ENCODE data around the gene NGEF. TPM values are rescaled to one million over a fixed set of nuclear protein-coding genes. Genes with fewer than 3 reads are reported as not detected.

NGEF gene, protein sequence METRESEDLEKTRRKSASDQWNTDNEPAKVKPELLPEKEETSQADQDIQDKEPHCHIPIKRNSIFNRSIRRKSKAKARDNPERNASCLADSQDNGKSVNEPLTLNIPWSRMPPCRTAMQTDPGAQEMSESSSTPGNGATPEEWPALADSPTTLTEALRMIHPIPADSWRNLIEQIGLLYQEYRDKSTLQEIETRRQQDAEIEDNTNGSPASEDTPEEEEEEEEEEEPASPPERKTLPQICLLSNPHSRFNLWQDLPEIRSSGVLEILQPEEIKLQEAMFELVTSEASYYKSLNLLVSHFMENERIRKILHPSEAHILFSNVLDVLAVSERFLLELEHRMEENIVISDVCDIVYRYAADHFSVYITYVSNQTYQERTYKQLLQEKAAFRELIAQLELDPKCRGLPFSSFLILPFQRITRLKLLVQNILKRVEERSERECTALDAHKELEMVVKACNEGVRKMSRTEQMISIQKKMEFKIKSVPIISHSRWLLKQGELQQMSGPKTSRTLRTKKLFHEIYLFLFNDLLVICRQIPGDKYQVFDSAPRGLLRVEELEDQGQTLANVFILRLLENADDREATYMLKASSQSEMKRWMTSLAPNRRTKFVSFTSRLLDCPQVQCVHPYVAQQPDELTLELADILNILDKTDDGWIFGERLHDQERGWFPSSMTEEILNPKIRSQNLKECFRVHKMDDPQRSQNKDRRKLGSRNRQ
- not detected for total RNA-seq

DNA sequence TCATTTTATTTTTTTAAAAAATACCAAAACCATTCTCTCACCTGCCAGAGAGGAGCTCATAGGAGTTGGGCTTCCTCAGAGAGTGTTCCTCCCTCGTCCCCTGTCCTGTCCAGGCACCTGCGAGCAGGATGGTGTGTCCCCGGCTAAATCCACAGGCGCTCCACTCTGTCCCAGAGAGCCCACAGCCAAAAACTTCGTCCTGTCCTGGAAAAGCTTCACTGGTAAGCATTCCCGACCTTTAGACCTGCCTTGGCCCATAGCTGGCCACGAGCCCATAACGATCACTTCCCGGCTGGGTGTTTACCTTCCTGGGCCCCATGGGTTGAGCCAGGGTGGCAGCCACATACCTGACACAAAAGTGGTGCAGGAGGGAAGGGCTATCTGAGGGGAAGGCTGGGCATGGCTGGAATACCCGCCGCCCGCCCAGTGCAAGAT, at the start of gene NGEF:
TSS of gene NGEF (minus strand) at position 230 of the 435 bp plus-strand sequence. CDS start 38,366 bp downstream, outside the sequence.

DNA sequence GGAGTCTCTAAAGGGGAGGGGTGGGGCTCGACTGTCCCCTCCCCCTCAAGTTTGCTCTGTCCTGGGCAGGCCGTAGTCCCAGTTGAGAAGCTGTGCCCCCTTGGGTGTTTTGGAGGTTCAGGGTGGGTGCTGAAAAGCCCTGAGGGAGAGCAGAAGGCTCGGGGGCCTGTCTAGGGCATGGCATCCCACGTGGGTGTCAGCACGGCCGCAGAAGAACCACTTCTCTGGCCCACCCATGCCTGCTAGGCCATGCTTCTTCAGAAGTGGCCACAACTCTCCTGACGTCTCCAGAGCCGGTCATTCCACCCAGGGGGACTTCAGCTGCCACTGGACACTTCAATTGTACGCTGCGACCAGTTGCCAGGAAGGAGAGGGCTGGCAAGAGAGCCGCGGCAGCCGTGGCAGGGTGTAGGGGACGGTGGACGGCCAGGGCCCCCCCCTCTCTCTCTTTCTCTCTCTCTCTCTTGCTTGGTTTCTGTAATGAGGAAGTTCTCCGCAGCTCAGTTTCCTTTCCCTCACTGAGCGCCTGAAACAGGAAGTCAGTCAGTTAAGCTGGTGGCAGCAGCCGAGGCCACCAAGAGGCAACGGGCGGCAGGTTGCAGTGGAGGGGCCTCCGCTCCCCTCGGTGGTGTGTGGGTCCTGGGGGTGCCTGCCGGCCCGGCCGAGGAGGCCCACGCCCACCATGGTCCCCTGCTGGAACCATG, 46.9 kb upstream of the NGEF start, which contains the start of gene INPP5D:
TSS of gene INPP5D (plus strand) at position 546 of the 704 bp plus-strand sequence. CDS start at position 683, 137 bp downstream.

DNA sequence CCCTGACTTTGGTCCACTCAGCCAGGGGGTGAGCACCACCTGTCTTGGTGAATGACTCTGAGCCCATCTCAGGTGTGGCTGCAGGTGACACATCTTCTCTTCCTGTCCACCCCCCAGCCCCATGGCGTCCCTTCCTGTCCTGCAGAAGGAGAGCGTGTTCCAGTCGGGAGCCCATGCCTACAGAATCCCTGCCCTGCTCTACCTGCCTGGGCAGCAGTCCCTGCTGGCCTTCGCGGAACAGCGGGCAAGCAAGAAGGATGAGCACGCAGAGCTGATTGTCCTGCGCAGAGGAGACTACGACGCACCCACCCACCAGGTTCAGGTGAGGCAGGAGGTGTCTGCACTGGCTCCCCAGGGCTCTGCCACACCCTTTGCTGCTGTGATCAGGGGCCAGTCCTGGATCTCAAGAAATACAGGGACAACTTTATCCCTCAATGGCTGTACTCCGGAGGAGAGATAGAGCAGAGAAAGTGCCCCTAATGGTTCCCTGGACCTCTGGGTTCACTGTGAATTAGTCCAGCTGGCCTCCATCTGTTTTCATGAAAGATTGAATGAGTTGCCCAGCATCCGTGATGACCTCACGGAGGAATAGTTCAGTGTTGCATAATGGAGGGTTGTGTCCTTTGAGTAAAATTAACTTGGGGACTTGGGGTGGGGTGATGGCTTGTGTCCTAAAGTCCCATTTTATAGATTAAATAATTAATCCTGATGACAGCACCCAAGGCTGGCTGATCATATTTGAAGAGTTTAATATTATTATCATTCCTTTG, 19.7 kb upstream of the NGEF start, which contains the start of gene NEU2:
TSS of gene NEU2 (plus strand) at position 122 of the 770 bp plus-strand sequence. CDS start at position 122, 0 bp downstream.

DNA sequence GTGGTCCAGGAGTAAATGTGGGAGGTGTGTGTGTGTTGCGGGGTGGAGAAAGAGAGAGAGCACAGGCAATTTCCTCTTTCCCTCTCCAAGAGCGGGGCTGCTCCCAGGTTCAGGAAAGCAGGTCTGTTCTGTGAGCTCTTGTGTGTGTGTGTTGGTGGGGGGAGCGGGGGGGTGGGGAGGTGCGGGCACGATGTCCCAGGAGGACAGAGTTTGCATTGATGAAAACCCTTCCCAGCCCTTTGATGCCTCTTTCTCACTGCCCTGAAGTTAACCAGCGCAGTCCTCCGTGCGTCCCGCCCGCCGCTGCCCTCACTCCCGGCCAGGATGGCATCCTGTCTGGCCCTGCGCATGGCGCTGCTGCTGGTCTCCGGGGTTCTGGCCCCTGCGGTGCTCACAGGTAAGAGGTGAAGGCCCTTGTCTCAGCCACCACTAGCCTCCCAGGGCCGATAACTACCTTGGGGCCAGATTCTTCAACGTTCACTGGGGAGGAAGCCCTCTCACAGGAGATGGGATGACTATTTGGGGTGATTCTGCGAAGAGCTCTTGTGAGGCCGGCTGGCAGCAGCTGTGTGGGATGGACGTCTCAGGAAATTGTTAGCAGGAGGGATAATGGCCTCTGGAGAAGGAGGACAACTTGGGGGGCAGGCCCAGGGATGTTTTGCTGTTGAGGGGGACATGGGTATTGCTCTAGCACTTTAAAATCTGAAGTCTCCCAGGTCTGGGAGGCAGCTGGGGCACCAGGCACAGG, 142.9 kb downstream of the NGEF start, which contains the start of gene SNORC:
TSS of gene SNORC (plus strand) at position 247 of the 748 bp plus-strand sequence. CDS start at position 325, 78 bp downstream.

Small RNA genes lying within 50 kb of the gene (small RNA-seq; reads per million reads assigned to genes)
- gene RF00019 = 0 reads per million in 2 donors

Other genes with a start within 250 kb of the NGEF start
- gene KCNJ13, start 236.7 kb downstream of the NGEF start, total RNA-seq = 10 to 100 TPM; 11.3 to 78.8 TPM
- 1 to 10 TPM in 1 of 2 donors, under 1 TPM in 1; 0.33 to 2.8 TPM for gene SNORC, start 143.0 kb downstream of the NGEF start, total RNA-seq
- not detected for gene NEU2, start 19.4 kb upstream of the NGEF start, total RNA-seq
- not detected for gene INPP5D, start 47.1 kb upstream of the NGEF start, total RNA-seq
- gene ATG16L1, start 238.4 kb upstream of the NGEF start, total RNA-seq = 10 to 100 TPM; 32.0 to 39.6 TPM

Data from melanocyte of skin (primary cell).